Urinary bladder (tissue), 4 donors: ENCODE data around the gene CLASP2. TPM values are rescaled to one million over a fixed set of nuclear protein-coding genes. Genes with fewer than 3 reads are reported as not detected.

Source experiments
- DNase-seq: peaks from one replicate; pipeline ENCODE4 v3.0.0-alpha.2; 2015; ENCODE audit errors: extremely low spot score
- H3K27ac ChIP-seq: one replicate; pipeline ENCODE4 v1.5.1; 2013; ENCODE audit warnings: low read depth, mild to moderate bottlenecking, moderate library complexity
- H3K36me3 ChIP-seq: one replicate; pipeline ENCODE4 v1.6.1; 2013; ENCODE audit warnings: mild to moderate bottlenecking, moderate library complexity; ENCODE audit not compliant: insufficient read depth
- H3K4me1 ChIP-seq: one replicate; pipeline ENCODE4 v1.6.1; 2013; ENCODE audit warnings: mild to moderate bottlenecking, moderate library complexity; ENCODE audit not compliant: insufficient read depth
- H3K4me3 ChIP-seq: one replicate; pipeline ENCODE4 v1.5.1; 2013; ENCODE audit warnings: low read depth, low read length
- WGBS: extraction: QIAGEN DNeasy Blood & Tissue Kit; methylation state at CpG from one replicate; pipeline ENCODE4 v1.1.7; 2013; 5-methylcytosine and 5-hydroxymethylcytosine counted together
- polyA plus RNA-seq: library from polyadenylated mRNA; stranded (reverse); fragments of 200-250 nt; gene quantifications from one replicate; pipeline ENCODE4 v1.2.3, GENCODE V29; 2013
- total RNA-seq: library from RNA; depleted of rRNA; stranded (reverse); fragments of >200 nt; gene quantifications from one replicate; pipeline ENCODE4 v1.2.3, GENCODE V29; 2014
- donor health status: healthy with polysubstance abuse.
- donor health status: healthy.

CLASP2 gene
- total and polyA plus RNA-seq, 2 donors, result 20.1 to 179 TPM

GRCh38 chr3:33582234-33582633, 135.8 kb downstream of the CLASP2 start:
- DNase-seq, result no peak
- H3K4me1 ChIP-seq, result no peaks in the 10 kb centered on the region
- WGBS, result 95% methylated on average over 3 of the region's 3 CpGs
- no peak overlapping the region for H3K4me3 ChIP-seq
- no peak overlapping the region for H3K27ac ChIP-seq
- H3K36me3 ChIP-seq, result peaks cover 1% of the 10 kb centered on the region

- Histone ChIP-seq H3K4me3 (no peak overlapping the region), H3K27ac (no peak overlapping the region), H3K4me1 (no peaks in the 10 kb centered on the region), H3K36me3 (peaks cover 1% of the 10 kb centered on the region)
- WGBS, result 86% methylated on average over 10 of the region's 10 CpGs
- DNase-seq, result no peak
Observed at GRCh38 chr3:33581666-33582065, 136.4 kb downstream of the CLASP2 start.

- Histone ChIP-seq H3K4me3 (no peak overlapping the region), H3K36me3 (peaks cover 1% of the 10 kb centered on the region), H3K27ac (no peak overlapping the region), H3K4me1 (no peaks in the 10 kb centered on the region)
- 93% methylated on average over 2 of the region's 2 CpGs for whole genome bisulfite sequencing
- DNase-seq, result no peak
Observed at GRCh38 chr3:33579840-33580239, 138.2 kb downstream of the CLASP2 start.

GRCh38 chr3:33579178-33579510, 138.9 kb downstream of the CLASP2 start:
- no peaks in the 10 kb centered on the region for H3K4me1 ChIP-seq

GRCh38 chr3:33578325-33579177, 139.5 kb downstream of the CLASP2 start:
- no peaks in the 10 kb centered on the region for H3K4me1 ChIP-seq
- H3K36me3 ChIP-seq, result peaks cover 1% of the 10 kb centered on the region
- WGBS, result 51% methylated on average over 2 of the region's 2 CpGs
- no peak overlapping the region for H3K27ac ChIP-seq
- DNase-seq, result no peak
- H3K4me3 ChIP-seq, result no peak overlapping the region

More at GRCh38 chr3:33579178-33579510, 138.9 kb downstream of the CLASP2 start:
- DNase-seq, result no peak
- H3K36me3 ChIP-seq, result peaks cover 1% of the 10 kb centered on the region
- WGBS, result 69% methylated on average over 1 of the region's 1 CpG
- H3K4me3 ChIP-seq, result no peak overlapping the region
- H3K27ac ChIP-seq, result no peak overlapping the region

- no peak for DNase-seq
- Histone ChIP-seq H3K4me1 (no peaks in the 10 kb centered on the region), H3K4me3 (no peak overlapping the region), H3K27ac (no peak overlapping the region), H3K36me3 (no peaks in the 10 kb centered on the region)
- WGBS, result 68% methylated on average over 1 of the region's 1 CpG
Observed at GRCh38 chr3:33577588-33577987, 140.5 kb downstream of the CLASP2 start.

- no peak overlapping the region for H3K27ac ChIP-seq
- DNase-seq, result no peak
- no peaks in the 10 kb centered on the region for H3K4me1 ChIP-seq
- H3K36me3 ChIP-seq, result no peaks in the 10 kb centered on the region
- 92% methylated on average over 3 of the region's 3 CpGs for WGBS
- no peak overlapping the region for H3K4me3 ChIP-seq
Observed at GRCh38 chr3:33577173-33577572, 140.9 kb downstream of the CLASP2 start.

GRCh38 chr3:33575311-33575710, 142.7 kb downstream of the CLASP2 start:
- H3K36me3 ChIP-seq, result no peaks in the 10 kb centered on the region

GRCh38 chr3:33557829-33558228, 160.2 kb downstream of the CLASP2 start:
- 49% methylated on average over 3 of the region's 3 CpGs for WGBS
- Histone ChIP-seq H3K4me1 (no peaks in the 10 kb centered on the region), H3K4me3 (no peak overlapping the region), H3K36me3 (peaks cover 4% of the 10 kb centered on the region), H3K27ac (no peak overlapping the region)
- no peak for DNase-seq

More at GRCh38 chr3:33575311-33575710, 142.7 kb downstream of the CLASP2 start:
- no peak for DNase-seq
- no peak overlapping the region for H3K4me3 ChIP-seq
- no peaks in the 10 kb centered on the region for H3K4me1 ChIP-seq
- WGBS, result 94% methylated on average over 1 of the region's 1 CpG
- no peak overlapping the region for H3K27ac ChIP-seq

- no peak for DNase-seq
- Histone ChIP-seq H3K4me1 (no peaks in the 10 kb centered on the region), H3K4me3 (no peak overlapping the region), H3K36me3 (peaks cover 4% of the 10 kb centered on the region), H3K27ac (no peak overlapping the region)
- 95% methylated on average over 1 of the region's 1 CpG for WGBS
Observed at GRCh38 chr3:33557279-33557678, 160.8 kb downstream of the CLASP2 start.

- no peak overlapping the region for H3K27ac ChIP-seq
- peaks cover 7% of the 10 kb centered on the region for H3K36me3 ChIP-seq
- no peaks in the 10 kb centered on the region for H3K4me1 ChIP-seq
- WGBS, result 89% methylated on average over 1 of the region's 1 CpG
- no peak for DNase-seq
- H3K4me3 ChIP-seq, result no peak overlapping the region
Observed at GRCh38 chr3:33547101-33547500, 171.0 kb downstream of the CLASP2 start.

GRCh38 chr3:33544126-33544525, 173.9 kb downstream of the CLASP2 start:
- 59% methylated on average over 1 of the region's 1 CpG for WGBS
- peaks cover 4% of the 10 kb centered on the region for H3K36me3 ChIP-seq
- no peak overlapping the region for H3K27ac ChIP-seq
- DNase-seq, result no peak
- no peak overlapping the region for H3K4me3 ChIP-seq
- no peaks in the 10 kb centered on the region for H3K4me1 ChIP-seq

- H3K36me3 ChIP-seq, result peaks cover 4% of the 10 kb centered on the region
Observed at GRCh38 chr3:33543601-33544000, 174.5 kb downstream of the CLASP2 start.

GRCh38 chr3:33541918-33542317, 176.1 kb downstream of the CLASP2 start:
- no peak overlapping the region for H3K27ac ChIP-seq
- H3K4me3 ChIP-seq, result no peak overlapping the region
- DNase-seq, result no peak
- peaks cover 1% of the 10 kb centered on the region for H3K36me3 ChIP-seq
- no peaks in the 10 kb centered on the region for H3K4me1 ChIP-seq

More at GRCh38 chr3:33543601-33544000, 174.5 kb downstream of the CLASP2 start:
- DNase-seq, result no peak
- WGBS, result 78% methylated on average over 1 of the region's 1 CpG
- Histone ChIP-seq H3K4me1 (no peaks in the 10 kb centered on the region), H3K4me3 (no peak overlapping the region), H3K27ac (no peak overlapping the region)
